SK-MEL-5 (cell line): ENCODE results near the gene FRMD7. TPM values are rescaled to one million over a fixed set of nuclear protein-coding genes. Genes with fewer than 3 reads are reported as not detected.
A peak's percentile ranks its signal among the peaks of the same experiment; 100 is the strongest.
"Not testable (repeated sequence)": the region's sequence is repeated elsewhere in the genome, so short reads cannot be mapped to it uniquely, and the experiment has no call there.

ENCODE experiments used
- DNase-seq: peaks from one replicate; pipeline ENCODE4 v3.0.0-alpha.2; 2016; ENCODE audit warnings: low read depth, low spot score
- in situ Hi-C: cut with HindIII; loops from 2 replicates; pipeline ENCODE4 v1.10.0; 2016; ENCODE audit warnings: low sequenced_read_pairs, high pct_unique_total_duplicates, low pct_unique_long_range_greater_than_20kb
- total RNA-seq: library from RNA; depleted of rRNA; stranded (reverse); fragments of >200 nt; shearing (Covaris generic); gene quantifications from 2 replicates; pipeline ENCODE4 v1.2.3, GENCODE V29; 2014; rRNA removed

The FRMD7 gene
- total RNA-seq, 1 experiment from 2014 or later, result 0.05 TPM

DNA sequence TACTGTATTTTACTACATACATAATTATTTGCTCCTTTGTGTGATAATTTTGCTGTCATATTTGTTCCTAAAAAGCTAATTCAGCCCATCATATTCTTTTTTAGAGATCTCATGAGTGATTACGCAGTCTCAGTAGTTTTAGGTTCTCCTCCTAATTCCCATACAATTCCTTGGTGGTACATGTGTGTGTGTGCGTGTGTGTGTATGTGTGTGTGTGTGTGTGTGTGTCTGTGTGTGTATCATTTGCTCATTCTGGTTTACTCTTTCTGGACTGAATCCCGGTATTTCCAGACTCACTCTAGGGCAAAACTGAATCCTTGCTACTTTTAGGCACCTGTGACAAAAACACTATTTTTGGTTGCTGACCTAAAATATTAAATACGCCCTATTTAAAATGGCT, 69.8 kb downstream of the FRMD7 start:
- in situ Hi-C loops, result no loop called here

DNA sequence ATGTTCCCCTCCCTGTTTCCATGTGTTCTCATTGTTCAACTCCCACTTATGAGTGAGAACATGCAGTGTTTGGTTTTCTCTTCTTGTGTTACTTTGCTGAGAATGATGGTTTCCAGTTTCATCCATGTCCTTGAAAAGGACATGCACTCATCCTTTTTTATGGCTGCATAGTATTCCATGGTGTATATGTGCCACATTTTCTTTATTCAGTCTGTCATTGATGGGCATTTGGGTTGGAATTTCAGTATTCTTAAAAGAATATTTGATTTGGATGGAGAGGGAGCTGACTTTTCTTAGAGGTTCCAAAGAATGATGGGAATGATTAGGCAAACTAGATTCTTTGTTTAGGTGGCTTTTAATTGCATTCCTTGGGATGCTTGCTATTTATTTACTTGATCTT, 76.0 kb downstream of the FRMD7 start:
- in situ Hi-C loops, DNase-seq: not testable (repeated sequence)

More for the DNA sequence above, 69.8 kb downstream of the FRMD7 start:
- DNase-seq, result no peak

DNA sequence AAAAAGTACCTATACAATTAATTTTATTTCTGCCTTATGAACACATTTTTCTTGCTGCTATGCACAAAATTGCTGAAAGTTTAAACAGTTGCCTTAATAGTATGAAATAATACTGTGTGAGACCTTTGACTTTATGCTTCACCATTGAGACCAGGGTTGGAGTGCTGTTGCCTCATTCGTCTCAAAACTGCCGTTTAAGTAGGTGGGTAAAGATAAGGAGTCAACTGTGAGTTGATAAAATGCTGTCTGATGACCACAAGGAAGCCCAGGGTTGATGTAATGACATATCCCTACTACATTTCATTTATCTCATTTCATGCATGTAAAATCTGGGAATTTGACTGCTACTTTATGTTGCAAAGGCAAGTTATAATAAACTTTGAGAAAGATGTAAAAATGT, 81.3 kb downstream of the FRMD7 start:
- in situ Hi-C loops, result no loop called here
- no peak for DNase-seq

DNA sequence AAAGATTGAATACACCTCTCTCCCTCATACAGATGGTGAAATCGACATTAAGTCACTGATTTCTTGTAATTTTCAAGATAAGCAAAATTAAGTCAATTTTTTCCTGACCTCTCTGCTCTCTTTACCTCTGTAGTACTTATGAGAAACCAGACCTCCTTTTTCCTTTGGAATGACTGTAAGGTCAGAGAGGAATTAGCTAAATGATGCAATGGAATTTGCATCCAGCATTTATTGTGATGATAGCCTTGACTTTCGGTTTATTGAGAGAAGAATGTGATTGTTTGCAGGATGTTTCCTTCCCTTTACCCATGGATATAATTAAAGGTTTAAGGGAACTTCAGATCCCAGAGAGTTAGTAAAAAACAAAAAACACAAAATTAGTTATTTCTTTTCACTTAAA, 82.4 kb downstream of the FRMD7 start:
- in situ Hi-C loops, result no loop called here
- DNase-seq, result peak; percentile 3

DNA sequence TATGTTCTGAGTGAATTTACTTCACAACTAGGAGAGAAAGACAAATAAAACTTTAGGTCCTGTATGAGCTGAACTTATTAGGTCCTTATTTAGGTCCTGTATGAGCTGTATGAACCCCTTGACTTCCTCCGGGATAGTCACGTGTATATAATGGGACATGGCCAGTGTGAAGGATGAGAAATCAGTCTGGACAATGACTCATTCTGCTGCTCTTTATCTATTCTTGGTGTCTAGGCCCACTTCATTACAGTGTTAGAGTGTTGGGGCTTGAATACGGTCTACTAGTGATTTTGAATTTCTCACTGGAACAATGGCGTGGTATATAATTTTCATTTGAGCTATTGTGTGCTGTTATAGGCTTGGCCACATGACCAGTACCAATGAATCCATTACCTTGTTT, 82.9 kb downstream of the FRMD7 start:
- in situ Hi-C loops, result no loop called here
- peak; percentile 62 for DNase-seq

DNA sequence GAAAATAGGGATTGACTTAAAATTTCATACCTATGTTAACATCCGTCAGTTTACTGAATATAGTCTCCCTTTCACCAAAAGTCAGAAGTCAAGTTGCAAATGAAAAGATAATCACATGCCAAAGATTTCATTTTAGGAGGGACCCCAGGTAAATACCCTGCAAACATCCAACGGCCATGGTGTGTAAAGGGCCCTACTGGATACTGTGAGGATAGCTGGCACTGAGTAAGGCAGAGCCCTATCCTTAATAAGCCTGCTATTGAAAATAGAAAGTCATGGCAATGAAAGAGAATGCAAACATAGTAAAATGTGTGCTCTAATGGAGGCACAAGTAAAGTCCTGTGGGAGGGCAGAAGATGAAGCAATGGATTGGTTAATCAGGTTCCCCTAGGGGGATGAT, 83.8 kb downstream of the FRMD7 start:
- no peak for DNase-seq
- in situ Hi-C loops, result no loop called here

DNA sequence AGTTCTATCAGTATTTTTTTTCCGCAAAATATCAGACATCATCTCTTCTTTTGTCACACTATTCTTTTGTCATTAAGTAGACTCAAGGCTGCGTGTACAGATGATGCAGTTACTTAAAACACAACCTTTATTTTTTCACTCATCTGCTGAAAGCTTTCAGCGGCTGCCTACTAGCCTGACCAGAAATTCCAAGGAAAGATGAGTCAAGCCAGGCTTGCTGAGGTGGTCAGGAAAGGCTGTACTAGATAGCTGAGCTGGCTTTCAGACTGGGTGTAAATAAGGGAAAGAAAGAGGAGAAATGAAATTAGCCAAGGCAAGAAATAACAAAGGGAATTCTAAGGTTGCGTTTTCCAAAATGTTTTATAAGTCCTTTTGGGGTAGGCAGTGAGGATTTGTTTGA, 86.8 kb downstream of the FRMD7 start:
- peak; percentile 13 for DNase-seq
- in situ Hi-C loops, result no loop called here

DNA sequence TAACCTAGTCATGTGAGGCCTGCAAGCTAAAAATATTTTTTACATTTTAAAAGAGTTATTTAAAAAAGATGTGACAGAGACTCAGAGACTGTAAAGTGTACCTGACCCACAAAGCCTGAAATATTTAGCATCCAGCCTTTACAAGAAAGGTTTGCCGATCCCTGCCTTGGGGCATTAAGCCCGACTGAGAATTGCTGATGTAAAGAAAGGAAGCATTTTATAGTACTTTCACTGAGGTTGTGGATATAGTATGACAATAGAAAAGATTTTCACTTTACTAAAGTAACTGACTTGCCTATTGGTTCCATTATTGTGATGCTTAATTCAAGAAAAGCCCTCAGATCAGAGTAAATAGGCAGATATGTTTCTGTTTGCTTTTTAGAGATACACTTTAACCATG, 87.8 kb downstream of the FRMD7 start:
- DNase-seq, result no peak
- in situ Hi-C loops, result no loop called here

DNA sequence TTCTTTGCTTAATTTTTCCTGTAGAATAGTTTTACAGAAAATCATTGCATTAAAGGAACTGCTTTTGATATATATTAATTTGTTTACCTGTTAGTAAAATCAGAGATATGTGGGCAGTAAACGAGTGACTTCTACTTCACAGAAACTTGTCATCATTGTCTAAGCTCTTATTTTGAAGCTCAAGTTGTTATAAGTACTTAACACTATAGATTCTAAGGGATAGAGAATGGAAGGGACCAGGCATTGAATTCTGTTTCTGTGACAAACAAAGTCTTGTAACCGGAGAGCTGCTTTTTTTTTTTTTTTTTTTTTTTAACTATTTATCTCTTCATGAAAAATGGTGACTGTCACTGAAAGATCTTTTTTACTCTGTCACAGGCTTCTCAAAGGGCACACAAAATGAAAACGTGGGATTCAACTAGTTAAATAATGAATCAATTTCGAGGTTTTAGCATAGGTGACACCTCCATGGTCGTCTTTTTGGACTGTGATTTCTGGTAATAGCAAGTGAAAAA, 90.3 kb downstream of the FRMD7 start:
- DNase-seq, result no peak
- in situ Hi-C loops, result no loop called here

DNA sequence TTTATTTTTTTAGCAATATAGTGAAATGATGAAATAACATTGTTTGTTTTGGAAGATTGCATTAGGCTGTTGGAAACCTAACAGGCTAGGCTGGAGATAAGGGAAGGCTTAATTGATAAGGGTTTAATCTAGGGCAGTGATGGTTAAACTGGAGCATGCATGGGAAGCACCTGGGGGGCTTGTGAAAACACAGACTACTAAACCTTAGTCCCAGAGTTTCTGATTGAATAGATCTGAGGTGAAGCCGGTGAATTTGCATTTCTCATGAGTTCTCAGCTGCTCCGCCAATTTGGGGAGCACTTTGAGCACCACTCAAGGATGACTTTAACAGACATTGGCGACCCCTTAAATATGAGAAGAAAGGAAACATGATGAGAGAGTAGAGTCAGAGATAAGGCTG, 93.2 kb downstream of the FRMD7 start:
- no peak for DNase-seq
- in situ Hi-C loops, result no loop called here

DNA sequence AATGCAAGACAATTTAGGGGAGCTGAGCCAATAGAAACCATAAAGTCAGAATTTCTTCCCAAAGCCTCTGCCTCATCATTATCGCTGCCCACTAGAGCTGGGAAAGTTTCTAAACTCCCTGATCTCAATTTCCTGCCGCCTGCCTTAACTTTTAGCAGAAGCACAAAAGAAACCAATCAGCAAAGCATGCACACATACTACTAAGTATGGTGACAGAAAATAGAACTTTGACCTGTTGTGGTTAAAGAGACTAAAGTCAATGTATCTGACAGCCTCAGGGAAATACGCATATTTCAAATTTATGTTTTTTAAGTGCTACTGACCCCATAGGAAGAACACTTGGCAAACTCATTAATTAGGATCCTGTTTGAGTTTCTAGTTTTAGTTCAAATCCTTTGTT, 94.7 kb downstream of the FRMD7 start:
- in situ Hi-C loops, result no loop called here

DNA sequence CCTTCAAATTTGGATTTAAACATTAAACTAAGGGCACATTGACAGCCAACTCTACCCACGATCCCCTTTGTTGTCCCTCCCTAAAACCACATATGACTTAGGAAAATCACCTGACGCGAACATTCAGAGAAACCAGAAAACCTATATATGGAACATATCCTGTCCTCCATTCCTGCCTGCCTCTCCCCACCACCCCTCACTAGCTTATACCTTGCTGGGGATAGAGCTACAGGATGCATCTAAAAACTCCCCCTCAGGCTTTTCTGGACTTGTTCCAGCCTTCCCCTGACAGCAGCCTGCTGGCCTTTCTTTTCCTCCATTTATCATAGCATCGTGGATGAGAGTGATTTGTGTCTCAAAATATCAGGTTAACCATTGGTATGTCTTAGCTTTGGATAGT, 96.0 kb downstream of the FRMD7 start:
- in situ Hi-C loops, result no loop called here

More for the DNA sequence above, 94.7 kb downstream of the FRMD7 start:
- DNase-seq, result no peak

DNA sequence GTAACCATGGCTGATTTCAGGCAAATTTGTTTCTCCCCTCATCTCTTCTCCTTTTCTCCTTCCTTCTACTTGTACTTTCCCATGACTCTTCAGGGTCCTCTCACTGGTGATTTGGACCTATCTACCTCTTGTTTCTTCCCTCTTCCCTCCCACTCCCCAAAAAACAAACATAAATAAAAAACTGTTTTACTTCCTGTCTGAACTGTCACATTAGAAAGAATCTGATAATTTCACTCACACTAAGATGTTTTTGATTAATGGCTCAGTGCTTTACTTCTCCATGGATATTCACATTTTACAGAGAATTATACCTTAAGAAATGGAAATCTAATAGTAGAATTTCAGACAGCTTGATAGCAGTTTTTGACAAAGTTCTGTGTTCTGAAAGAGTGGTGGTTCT, 97.6 kb downstream of the FRMD7 start:
- no peak for DNase-seq
- in situ Hi-C loops, result no loop called here

More for the DNA sequence above, 96.0 kb downstream of the FRMD7 start:
- no peak for DNase-seq

Other genes starting within 250 kb of the FRMD7 start
- 23.8 and 30.1 TPM in 2 replicates for gene STK26, start 104.7 kb downstream of the FRMD7 start, total RNA-seq
- 8.6 and 10.1 TPM in 2 replicates for gene RAP2C, start 91.4 kb upstream of the FRMD7 start, total RNA-seq